K562 (cell line): ENCODE measurements around the gene CTNNA3. TPM values are rescaled to one million over a fixed set of nuclear protein-coding genes. Genes with fewer than 3 reads are reported as not detected.

Experiments used
- MAFG ChIP-seq: fragments of 450-650 bp; conservative IDR thresholded peaks from 2 replicates; pipeline ENCODE4 v1.6.1; 2016; ENCODE audit warnings: missing genetic modification characterization, missing compliant biosample characterization
- PTTG1 ChIP-seq: fragments of 450-650 bp; IDR thresholded peaks from 2 replicates; pipeline ENCODE4 v1.6.1; 2016; ENCODE audit warnings: low read depth, mild to moderate bottlenecking, missing genetic modification characterization, missing compliant biosample characterization
- ZBTB40 ChIP-seq, 2 experiments: fragments of 450-650 bp in 1 of 2; sonication (generic) in 1 of 2; formaldehyde crosslinking in 1 of 2; IDR thresholded peaks; 2 replicates each; pipeline versions ENCODE4 v1.7.1 to v1.9.0; 2016 to 2022; ENCODE audit warnings: inconsistent platforms in 1 of 2, mild to moderate bottlenecking in 1 of 2, missing genetic modification reagents in 1 of 2
- ZNF354B ChIP-seq: fragments of 250-450 bp; sonication (Bioruptor Pico); IDR thresholded peaks from 2 replicates; pipeline ENCODE4 v1.4.0; 2020
- polyA plus RNA-seq, 8 experiments: library from polyadenylated mRNA; depleted of rRNA in 4 of 8; stranded (reverse) in 5 of 8; unstranded in 3 of 8; fragments of >200 nt; fragmentation: Nextera tagmentation in 2 of 8; fragmentation: Illumina TruSeq in 1 of 8; extraction: Ambion mirVana in 2 of 8; extraction: Trizol in 1 of 8; gene quantifications; 2 replicates each; pipeline versions ENCODE4 v1.2.1 to v1.2.3, GENCODE V29; 2011 to 2014; ENCODE audit warnings: inconsistent platforms in 1 of 8, missing spikeins in 1 of 8
- total RNA-seq, 7 experiments: library from RNA; depleted of rRNA in 6 of 7; stranded (reverse); fragments of >200 nt in 6 of 7; fragmentation: Illumina TruSeq in 2 of 7; extraction: Trizol in 2 of 7; gene quantifications; 2 replicates each; pipeline versions ENCODE4 v1.2.1 to v1.2.3, GENCODE V29; 2011 to 2021; ENCODE audit warnings: low replicate concordance in 1 of 7

Gene CTNNA3
- total and polyA plus RNA-seq, 9 of the 15 experiments (the other 6 are each of a cell fraction or from before 2014, with no cell fraction given), result 0.04 TPM; not detected in 8

- TF ChIP-seq ZBTB40 (IDR thresholded peaks at IDR 0.05), result no peak
- no peak for TF ChIP-seq ZBTB40 (CRISPR knock-in tag; IDR thresholded peaks at IDR 0.05)
- no peak for TF ChIP-seq MAFG (tag)
- TF ChIP-seq ZNF354B (CRISPR knock-in tag), result no peak
- no peak for TF ChIP-seq PTTG1
Measured at GRCh38 chr10:65964205-65964604, 1731.8 kb downstream of the CTNNA3 start (continued).
